SKM-1 treated with dmso at 0.1 percent for 144 hours (cell line): ENCODE measurements around the gene LRP1B.
"Not testable (repeated sequence)": the region's sequence is repeated elsewhere in the genome, so short reads cannot be mapped to it uniquely, and the experiment has no call there.

Experiments
- DNase-seq: peaks from one replicate; lab custom pipeline; 2025; ENCODE audit not compliant: unreplicated experiment; lab: John Stamatoyannopoulos, UW

LRP1B gene

DNA sequence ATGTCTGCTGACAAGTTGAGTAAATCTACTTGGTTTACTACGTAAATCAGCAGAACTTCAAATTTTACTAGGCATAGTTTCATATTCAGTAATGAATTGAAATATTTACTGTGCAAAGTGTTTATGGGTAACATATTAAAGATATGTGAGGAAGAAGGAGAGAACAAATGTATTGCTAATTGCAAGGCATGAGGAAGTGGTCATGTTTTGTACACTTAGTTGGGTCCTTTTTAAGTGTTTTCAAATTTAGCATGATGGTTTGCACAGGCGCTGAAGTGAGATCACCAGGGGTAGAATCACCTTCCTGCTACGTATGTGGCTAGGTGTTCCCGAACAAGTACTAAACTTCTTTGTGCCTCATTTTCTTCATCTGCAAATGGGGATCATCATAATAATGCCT is 1534.4 kb downstream of the LRP1B start:
- DNase-seq, result no peak

DNA sequence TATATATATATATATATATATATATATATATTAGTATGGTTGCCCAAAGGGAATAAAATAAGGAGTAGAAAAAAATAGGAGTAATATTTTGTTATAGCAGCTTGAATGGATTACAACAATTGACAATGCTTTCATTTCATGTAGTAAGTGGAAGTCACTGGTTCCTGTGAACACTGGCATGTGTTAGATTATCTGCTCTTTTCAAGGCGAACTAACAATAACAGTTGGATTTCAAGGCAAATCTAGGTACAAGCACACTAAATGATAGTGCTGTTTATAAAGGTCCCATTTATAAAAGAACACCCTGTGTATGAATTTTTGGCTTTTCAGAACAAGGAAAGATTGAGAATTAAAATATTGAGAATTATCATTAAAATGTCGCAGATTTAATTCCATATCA is 1535.7 kb downstream of the LRP1B start:
- DNase-seq, result no peak

DNA sequence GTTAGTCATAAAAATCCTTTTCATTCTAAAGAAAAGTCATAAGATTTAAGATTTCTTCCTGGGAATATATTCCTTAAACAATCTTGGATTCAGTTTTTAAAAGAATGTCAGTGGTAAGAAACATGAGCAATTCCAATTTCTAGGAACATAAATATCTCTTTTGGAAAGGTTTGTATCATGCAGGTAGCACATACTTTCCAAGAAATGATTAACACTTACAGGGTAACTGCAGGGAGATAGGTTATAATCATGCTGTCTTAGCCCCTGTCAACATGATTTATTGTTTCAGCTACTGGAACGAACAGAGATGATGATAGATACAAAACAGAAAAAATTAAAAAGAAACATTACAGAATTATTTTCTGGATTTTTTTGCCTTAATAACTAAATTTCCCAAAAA is 1537.7 kb downstream of the LRP1B start:
- DNase-seq, result no peak

DNA sequence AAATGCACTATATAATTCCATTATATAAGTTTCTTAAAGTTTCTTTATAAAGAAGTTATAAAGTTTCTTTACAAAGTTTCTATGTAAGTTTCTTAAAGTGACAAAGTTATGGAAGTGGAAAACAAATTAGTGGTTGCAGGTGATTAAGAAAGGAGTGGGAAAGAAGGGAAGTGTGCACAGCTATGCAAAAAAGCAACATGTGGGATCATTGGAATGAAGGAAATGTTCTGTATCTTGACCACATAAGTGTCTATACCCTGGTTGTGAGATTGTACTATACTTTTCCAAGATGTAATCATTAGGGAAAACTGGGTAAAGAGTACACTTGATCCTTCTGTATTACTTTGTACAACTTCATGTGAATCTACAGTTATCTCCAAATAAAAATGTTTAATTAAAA is 1541.1 kb downstream of the LRP1B start:
- no peak for DNase-seq

DNA sequence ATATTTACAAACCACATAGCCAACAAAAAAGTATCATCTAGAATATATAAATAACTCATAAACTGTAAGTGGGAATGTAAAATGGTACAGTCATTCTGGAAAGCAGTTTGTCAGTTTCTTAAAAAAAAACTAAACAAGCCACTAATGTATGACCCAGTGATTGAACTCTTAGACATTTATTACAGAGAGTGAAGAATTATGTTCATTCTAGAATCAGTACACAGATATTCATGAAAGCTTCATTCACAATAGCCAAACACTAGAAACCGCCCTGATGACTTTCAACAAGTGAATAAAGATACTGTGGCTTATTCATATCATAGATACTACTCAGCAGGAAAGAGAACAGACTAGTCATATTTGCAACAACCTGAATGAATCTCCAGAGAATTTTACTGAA is 1541.5 kb downstream of the LRP1B start:
- no peak for DNase-seq

DNA sequence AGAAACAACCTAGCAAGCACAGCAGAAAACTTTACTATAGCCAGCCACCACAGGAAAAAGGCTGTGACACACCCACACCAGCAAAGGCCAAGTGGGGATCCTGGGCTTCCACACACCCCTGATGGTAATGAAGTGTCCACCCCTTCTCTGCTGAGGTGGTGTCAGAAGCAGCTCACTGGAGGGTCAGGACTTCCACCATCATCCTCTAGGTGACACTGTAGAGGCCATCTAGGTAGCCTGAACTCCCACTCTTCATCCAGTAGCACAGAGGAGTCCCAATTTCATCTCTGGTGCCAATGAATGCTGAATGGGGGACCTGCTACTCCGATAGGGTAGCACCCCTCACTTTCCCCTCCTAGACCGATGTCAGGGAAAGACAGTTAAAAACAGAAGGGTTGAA is 1544.4 kb downstream of the LRP1B start:
- DNase-seq, result peak; percentile 24

DNA sequence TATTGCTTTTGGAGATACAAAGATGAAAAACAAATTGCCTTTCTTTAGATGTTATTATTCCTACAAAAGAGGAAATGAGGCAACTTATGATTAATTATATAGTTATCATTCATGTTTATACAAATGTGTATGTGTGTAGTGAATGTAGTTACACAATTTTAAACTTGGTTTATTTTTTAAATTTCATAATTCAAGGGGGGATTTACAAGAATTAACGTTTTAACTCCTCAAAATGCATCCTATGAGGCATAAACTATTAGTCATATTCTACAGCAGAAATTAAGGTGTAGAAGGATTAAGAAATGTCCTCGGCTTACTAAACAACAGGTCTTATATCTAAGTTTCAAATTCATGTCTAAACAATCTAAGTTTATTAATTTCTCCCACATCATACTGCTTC is 1545.8 kb downstream of the LRP1B start:
- DNase-seq, result no peak

DNA sequence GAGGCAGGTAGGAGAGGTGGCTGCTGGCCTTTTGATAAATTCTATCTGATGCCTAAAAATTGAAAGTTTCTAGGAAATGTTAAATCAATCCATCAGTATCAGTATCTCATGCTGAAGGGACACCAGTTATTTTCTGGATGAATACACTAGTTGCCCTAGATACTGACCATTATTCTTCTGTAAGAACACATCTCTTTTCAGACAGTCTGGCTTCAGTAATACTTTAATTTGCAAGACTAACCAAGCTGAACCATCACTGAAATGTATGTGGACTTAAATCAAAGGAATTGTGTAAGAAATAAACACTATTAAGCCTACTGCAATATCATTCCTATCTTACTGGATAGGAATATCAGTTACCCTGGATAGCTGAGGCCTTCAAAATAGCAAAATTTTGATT is 1546.3 kb downstream of the LRP1B start:
- DNase-seq, result no peak

DNA sequence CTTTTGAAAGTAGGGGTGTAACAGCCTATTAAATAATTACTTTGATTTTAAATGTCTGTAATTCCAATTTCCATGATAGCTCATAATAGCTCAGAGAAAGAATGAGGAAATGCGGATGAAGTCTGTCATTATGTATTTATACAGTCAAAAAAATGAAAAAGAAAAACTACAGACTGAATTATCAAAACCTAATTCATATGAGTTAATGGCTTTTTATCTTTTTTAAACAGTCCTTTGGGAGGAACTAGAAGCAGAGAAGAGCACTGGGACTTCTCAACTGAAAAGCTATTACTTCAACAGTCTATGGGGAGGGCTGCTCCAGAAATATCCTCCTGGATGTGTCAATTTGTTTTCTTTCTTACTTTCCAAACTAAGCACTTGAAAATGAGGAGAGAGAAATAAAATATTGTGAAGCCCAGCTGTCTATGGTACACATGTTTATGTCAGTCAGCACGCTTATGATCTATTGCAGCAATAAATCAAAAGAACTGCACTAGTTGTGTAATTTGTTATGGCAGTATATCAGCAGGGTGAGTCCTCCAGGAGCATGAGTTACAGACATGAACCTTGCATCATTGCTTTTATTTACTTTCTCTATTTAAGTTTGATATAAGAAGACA is 1550.2 kb downstream of the LRP1B start:
- no peak for DNase-seq

DNA sequence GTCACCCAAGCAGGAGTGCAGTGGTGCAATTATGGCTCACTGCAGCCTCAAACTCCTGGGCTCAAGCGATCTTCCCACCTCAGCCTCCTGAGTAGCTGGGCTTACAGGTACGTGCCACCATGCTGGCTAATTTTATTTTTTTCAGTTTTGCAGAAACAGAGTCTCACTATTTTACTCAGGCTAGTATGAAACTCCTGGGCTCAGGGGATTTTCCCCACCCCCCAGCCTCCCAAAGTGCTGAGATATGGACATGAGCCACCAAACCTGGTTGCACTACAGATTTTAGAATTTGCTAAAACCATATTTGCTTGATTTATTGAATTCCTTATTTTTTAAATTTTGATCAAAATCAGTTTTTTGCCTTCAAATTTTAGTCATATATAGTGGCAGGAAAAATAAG is 1553.4 kb downstream of the LRP1B start:
- no peak for DNase-seq

DNA sequence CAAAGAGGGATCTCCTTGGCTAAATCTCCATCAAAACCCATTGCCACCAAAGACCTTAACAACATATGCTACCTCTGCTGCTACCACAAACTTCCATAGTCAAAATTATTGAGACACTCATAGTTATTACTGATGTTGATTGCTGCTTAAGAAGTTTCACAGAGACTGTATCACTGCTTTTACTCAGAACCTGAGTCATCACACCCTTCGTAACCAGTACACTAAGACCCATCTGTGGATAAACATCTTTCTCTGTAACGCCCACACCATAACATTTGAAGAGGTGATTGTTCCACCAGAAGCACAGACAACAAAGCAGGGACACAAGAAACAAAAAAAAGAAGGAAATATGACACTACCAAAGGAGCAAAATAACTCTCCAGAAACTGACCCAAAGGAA is 1563.1 kb downstream of the LRP1B start:
- DNase-seq, result no peak

DNA sequence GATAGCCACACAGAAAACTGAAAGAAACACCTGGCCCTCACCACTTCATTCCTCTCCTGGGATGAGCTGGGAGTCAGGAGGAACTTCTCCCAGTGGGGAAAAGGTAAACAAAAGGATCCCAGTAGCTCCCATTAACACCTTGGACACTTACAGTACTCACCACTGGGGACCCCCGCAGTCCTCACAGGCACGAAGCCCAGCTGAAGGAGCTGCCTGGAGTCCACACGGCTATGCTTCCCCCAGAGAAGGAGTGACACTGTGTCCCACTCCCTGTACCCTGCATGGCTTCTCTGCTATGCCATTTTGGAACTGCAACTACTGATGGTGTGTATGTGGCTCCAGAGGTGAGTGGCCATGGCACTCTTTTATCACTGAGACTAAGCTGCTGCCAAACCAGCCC is 1565.1 kb downstream of the LRP1B start:
- DNase-seq, result no peak

DNA sequence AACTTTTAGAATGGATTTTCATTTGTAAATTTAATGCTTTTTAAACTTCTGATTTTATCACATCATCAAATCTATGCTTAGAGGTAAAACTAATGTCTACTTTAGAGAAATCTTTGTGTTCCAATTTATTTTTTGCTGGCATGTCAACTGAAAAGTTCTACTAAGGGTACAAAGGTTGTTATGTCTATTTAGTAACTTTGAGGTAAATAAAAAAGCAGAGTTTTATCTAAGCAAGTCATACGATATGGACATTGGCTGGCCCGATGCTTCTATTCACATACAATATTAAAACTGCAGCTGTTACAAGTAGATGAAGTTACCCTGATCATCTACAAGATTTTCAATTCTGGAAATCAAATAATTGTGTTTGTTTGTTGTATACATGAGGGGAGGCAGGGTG is 1575.1 kb downstream of the LRP1B start:
- DNase-seq, result no peak

DNA sequence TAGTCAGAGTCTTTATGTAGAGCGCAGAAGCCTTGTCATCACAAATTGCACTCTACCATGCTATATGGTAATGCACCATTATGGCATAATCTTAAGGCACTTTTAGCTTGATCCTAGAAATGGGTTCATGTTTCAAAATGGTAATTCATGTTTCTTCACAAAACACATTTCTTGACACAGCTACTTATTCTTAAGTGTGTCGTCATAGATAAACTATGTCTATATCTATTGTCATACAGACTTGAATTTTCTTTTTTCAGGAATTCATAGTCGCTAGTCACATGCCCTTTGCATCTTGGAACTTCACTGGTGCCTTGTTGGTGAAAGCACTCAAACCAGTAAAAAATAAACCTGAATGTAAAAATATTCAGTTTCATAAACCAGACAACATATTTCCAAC is 1578.2 kb downstream of the LRP1B start:
- DNase-seq, result no peak

DNA sequence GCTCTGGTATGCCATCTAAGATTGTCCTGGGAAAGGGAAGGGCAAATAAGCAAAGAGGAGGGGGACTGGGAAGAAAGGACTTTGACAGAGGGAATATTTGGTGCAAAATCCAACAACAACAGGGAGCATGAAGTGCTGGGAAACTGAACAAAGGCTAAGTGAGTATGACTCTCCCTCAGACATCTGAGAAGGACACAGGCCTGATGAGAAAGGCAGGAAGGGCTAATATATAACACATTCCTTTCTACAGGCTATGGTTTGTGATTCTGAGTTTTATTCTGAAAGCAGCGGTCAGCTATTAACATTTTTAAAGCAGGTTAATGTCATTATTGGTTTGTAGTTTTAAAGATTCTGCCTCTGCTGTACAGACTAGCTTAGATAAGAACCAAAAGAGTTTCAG is 1579.5 kb downstream of the LRP1B start:
- no peak for DNase-seq

DNA sequence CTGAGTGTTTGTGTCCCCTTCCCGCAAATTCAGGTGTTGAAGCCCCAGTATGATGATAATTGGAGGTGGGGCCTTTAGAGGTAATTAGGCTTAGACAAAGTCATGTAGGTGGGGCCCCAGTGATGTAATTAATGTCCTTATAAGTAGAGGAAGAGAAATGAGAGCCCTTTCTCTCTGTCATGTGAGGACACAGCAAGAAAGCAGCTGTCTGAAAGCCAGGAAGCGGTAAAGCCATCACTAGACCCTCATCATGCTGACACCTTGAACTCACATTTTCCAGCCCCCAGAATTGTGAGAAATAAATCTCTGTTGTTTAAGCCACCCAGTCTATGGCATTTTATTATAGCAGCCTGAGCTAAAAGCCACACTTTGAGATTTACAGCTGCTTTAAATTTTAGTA is 1580.0 kb downstream of the LRP1B start:
- no peak for DNase-seq

DNA sequence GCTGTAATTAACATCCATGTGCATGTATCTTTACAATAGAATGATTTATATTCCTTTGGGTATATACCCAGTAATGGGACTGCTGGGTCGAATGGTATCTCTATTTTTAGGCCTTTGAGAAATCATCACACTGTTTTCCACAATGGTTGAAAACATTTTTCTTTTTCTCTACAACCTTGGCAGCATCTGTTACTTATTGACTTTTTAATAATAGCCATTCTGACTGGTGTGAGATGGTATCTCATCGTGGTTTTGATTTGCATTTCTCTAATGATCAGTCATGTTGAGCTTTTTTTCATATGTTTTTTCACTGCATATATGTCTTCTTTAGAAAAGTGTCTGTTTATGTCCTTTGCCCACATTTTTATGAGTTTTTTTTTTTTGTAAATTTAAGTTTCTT is 1586.0 kb downstream of the LRP1B start:
- not testable (repeated sequence) for DNase-seq

DNA sequence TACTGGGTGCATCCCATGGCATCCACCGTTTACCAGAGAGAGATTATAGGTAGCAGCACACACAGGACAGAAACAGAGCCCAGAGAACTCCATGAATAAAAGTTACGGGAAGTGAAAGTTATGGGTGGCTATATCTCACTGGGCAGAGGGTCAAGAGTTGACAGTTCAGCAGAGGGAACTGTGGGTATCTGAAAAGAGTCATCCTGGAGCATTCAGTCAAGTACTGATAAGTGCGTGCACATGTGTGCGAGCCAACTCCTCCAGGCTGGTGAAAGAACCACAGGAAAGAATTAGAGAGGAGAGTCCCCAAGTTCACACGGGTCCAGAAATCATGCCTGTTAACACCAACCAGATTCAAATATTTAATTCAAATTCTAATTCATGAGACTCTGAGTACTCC is 1588.2 kb downstream of the LRP1B start:
- DNase-seq, result no peak

DNA sequence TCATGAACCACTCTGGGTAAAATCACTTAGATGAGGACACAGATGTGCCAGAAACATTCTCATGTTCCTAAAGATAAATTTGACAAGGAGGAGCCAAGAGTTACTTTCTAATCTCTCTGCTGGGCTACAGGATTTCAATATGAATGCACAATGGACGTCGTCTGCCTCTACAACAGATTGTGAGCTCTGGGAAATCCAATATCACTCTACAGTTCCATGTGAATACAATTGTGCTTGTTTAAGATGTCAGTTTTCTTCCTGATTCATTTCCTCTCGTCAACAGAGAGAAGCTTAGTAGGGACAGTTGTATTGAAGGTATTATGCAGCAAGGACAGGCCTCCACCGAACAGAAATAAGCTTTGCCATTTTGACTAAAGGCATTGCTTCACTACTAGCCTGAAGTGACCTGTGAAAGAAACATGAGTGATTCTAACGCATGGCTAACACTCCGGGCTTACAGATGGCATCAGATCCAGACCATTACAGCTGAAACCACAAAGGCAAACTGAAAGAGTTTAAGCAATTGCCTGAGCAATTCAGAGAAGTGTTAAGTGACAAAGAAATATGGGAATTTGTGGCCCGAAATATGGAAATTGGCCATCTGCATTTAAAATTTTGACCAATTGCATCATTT is 1591.5 kb downstream of the LRP1B start:
- DNase-seq, result no peak

DNA sequence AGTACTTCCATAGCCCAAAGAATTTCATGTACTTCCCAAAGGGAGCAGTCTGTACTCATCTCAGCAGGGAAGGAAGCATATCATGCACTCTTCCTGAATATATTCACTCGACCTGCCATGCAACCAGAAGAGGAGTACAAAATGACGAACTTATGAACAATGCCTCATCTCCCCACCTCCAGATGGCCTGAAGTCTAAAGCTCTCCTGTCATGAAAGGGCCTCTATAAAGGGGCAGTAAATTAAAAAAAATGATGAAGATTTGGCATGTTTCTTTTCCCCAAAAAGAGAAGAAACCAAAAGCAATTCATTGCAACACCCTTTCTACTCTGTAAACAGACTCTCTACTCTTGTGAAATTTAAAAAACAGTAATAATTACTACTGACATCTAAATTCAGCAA is 1601.1 kb downstream of the LRP1B start:
- DNase-seq, result no peak

DNA sequence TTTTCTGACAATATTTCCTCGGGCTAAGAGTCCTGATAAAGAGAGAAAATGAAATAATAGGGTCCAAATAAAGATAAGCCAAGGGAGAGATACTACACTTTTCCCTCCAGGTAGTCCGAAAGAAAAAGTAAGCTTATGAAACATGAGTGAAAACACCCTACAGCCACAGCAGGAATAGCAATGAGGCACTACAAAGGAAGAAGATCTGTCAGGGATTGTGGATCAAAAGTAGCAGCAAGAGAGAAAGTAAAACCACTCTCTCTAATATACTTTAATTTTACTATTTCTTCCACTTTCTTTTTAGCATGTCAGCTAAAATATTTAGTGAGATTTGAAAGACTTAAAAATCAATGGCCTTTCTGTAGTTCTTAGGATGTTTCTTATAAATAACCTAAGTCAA is 1601.8 kb downstream of the LRP1B start:
- no peak for DNase-seq

DNA sequence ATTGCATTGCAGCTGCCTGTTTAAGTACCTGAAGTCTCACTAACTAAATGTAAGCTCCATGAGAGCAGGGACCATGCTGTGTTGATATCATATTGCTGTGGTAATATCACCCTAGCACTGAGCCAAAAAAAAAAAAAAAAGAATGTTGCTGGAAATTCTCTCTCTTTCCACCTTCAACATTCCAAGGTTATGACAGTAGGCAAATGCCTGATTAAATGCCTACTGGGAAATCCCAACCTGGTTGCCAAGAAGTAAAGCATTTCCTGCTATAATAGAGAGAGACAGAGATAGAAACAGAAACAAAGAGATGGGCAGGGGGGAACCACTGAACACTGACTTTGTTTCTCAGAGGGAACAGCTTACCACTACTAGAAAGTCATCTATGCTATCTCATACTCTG is 1604.2 kb downstream of the LRP1B start:
- no peak for DNase-seq

DNA sequence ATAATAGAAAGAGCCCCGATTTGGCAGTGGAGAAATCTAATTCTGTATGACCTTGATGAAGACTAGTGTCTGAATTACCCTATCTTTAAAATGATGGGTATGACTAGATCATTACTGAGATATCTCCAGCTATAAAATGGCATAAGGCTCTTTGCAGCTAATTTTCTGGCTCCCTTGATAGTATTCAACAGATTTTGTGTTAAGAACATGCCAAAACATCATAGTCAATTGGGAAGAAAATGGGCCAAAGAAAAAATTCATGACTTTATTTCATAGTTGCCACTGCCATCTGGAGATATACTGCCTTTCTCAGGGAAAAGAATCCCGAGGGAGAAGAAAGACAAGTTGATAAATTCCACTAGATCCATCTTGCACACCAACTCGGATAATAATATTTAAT is 1618.7 kb downstream of the LRP1B start:
- DNase-seq, result no peak
